HG03280 (cell line): ENCODE data around the gene KCNMA1.

Source experiments
- ATAC-seq: cut with Tn5 transposase; IDR thresholded peaks from one replicate; pipeline ENCODE4 v1.9.1; 2021; ENCODE audit warnings: mild to moderate bottlenecking, moderate library complexity; ENCODE audit not compliant: unreplicated experiment

Gene KCNMA1

GRCh38 chr10:76868098-76868977 is 769.3 kb downstream of the KCNMA1 start:
- ATAC-seq, result no peak

DNA sequence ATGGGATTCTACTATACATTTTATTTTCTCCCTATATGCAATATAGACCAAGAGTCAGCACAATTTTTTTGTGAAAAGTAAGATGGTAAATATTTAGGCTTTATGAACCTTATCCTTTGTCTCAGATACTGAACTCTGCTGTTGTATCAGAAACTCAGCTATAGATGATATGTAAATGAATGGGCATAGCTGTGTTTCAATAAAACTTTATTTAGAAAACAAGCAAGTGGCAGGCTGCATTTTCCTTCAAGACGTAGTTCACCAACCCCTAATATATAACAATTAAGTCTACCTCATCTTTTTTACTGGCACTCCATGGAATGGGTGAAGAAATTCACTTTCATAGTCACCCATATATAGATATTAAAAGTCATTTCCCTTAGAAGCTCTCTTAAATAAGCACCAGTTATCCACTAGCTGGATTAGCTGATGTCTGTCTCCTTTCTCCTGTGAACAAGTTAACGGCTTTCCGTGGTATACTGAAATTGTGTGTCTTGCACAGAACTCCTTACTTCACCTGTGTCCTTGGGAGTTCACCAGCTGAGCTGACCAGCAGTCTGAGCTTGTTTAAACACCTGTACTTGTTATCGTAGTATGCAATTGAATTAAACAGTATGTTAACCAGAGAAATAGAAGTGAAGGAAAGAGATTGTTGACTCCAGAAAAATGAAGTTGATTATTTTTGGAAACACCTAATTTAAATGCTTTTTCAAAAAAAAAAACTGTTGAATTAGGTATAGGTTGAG is 770.6 kb downstream of the KCNMA1 start:
- no peak for ATAC-seq

DNA sequence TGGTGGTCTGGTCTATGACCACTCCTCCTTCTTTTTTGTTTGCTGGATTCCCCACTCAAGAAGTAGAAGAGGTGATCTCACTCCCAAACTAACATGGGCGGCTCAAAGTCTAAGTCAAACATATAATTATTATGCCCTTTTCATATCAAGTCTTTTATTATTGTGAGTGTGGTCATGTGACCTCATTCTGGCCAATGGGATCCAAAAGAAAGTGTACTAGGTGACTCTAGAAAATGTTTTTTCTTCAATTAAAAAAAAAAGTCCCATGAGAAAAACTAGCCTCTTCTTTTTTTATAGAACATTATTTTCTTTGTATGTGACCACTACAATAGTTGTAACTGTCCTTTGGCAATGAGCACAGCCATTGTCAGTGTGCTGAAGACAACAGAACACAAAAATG is 772.7 kb downstream of the KCNMA1 start:
- ATAC-seq, result no peak

- no peak for ATAC-seq
These were observed 778.9 kb downstream of the KCNMA1 start for GRCh38 chr10:76858721-76859120.

DNA sequence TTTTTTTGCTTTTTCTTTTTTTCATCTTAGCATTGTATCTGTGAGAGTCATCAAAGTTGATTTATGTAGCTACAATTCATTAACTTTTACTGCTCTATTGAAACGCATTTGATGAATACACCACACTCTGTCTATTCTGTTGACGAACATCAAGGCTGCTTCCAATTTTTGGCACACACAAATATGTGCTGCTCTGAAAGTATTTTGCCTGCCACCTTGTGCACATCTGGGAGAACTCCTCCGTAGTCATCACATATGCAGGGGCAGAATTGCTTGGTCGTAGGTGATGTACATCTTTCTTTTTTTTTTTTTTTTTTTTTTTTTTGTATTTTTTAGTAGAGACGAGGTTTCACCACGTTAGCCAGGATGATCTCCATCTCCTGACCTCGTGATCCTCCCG is 796.8 kb downstream of the KCNMA1 start:
- ATAC-seq, result no peak

DNA sequence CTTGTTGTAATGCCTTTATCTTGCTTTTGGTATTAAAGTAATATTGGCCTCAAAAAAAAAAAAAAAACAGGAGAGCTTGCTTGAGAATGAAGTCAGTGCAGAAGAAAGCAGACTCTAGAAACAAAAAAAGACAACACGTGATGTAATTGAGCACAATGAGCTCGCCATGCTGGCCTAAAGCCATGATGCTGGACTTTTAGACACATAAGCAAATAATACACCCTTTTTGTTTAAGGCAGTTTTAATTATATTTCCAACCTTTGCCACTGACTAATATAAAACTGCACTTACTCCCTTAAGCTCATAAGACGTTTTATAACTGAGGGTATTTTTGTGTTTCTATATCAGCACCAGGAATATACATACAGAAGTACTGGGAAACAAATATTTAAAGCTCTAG is 798.3 kb downstream of the KCNMA1 start:
- ATAC-seq, result no peak

GRCh38 chr10:76830218-76830617 is 807.4 kb downstream of the KCNMA1 start:
- ATAC-seq, result no peak

DNA sequence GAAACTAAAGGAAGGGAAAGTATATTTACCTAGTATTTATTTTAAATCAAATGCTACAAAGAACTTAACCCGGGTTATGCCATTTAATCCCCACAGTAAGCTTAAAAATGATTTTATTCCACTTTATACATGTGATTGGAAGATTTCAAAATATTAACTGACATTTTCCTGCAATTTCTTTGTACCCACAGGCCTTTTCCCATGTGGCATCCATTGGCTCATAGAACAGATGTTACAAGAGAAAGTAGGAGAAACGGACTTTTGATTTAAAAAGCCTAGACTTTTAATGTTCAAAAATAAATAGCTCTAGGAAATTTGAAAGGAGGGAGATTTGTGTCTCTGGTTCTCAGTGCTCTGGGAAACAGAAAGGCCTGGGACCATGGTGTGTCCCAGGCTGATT is 807.9 kb downstream of the KCNMA1 start:
- ATAC-seq, result no peak
